ENCODE data around the gene IGFBP3.

The IGFBP3 gene

DNA sequence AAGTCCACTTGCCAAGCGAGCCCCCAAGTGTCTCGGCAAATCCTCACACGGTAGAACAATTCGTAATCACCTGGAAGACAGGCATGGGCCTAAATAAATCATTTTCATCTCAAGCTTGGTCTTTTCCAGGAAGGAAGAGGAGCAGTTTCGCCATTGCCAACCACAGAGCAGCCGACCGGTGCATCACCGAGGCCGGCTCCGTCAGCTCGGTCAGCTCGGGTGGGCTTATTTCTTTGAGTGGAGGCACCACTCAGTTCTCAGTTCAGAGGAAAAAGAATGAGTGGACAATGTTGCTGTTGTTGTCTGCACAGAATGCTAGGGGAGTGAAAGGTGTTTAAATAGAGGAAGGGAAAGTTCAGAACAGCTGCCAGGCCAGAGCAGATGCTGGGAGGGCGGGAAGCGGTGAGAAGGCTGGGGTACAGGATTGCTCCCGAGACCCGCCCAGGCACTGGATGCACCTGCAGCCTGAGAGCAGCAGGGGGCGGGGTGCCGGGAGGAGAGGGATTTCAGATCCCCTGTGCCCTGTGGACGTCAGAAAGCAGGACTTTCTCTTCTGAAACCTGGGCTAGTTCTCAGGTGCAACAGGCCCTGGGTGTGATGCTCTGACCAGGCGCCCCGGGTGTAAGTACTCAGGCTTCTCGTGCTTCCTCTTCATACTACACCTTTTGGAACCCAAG lies 17.7 kb upstream of the IGFBP3 start:
- TF ChIP-seq, protein P1, sequence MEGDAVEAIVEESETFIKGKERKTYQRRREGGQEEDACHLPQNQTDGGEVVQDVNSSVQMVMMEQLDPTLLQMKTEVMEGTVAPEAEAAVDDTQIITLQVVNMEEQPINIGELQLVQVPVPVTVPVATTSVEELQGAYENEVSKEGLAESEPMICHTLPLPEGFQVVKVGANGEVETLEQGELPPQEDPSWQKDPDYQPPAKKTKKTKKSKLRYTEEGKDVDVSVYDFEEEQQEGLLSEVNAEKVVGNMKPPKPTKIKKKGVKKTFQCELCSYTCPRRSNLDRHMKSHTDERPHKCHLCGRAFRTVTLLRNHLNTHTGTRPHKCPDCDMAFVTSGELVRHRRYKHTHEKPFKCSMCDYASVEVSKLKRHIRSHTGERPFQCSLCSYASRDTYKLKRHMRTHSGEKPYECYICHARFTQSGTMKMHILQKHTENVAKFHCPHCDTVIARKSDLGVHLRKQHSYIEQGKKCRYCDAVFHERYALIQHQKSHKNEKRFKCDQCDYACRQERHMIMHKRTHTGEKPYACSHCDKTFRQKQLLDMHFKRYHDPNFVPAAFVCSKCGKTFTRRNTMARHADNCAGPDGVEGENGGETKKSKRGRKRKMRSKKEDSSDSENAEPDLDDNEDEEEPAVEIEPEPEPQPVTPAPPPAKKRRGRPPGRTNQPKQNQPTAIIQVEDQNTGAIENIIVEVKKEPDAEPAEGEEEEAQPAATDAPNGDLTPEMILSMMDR (IDR thresholded peaks at IDR 0.05; ENCODE audit: low read depth, low read length, missing control alignments) = peak; percentile 22
- DNase-seq (ENCODE audit: extremely low read depth, low read depth) = no peak
- no peak overlapping the region for H3K4me3 ChIP-seq (replicated peaks; ENCODE audit: low read depth, low read length)

- no peak for DNase-seq (ENCODE audit: extremely low read depth, low read depth)
- no peak overlapping the region for H3K4me3 ChIP-seq (replicated peaks; ENCODE audit: low read depth, low read length)
- TF ChIP-seq, protein P1 (IDR thresholded peaks at IDR 0.05; ENCODE audit: low read depth, low read length, missing control alignments) = no peak
Measured at GRCh38 chr7:45937862-45938261, 16.8 kb upstream of the IGFBP3 start.

- TF ChIP-seq, protein P1 (IDR thresholded peaks at IDR 0.05; ENCODE audit: low read depth, low read length, missing control alignments) = no peak
- DNase-seq (ENCODE audit: extremely low read depth, low read depth) = peak; percentile 27
- no peak overlapping the region for H3K4me3 ChIP-seq (replicated peaks; ENCODE audit: low read depth, low read length)
Measured at GRCh38 chr7:45937301-45937700, 16.2 kb upstream of the IGFBP3 start.

- no peak overlapping the region for H3K4me3 ChIP-seq (replicated peaks; ENCODE audit: low read depth, low read length)
- TF ChIP-seq, protein P1 (IDR thresholded peaks at IDR 0.05; ENCODE audit: low read depth, low read length, missing control alignments) = no peak
- no peak for DNase-seq (ENCODE audit: extremely low read depth, low read depth)
Measured at GRCh38 chr7:45930967-45931366, 9.9 kb upstream of the IGFBP3 start.

DNA sequence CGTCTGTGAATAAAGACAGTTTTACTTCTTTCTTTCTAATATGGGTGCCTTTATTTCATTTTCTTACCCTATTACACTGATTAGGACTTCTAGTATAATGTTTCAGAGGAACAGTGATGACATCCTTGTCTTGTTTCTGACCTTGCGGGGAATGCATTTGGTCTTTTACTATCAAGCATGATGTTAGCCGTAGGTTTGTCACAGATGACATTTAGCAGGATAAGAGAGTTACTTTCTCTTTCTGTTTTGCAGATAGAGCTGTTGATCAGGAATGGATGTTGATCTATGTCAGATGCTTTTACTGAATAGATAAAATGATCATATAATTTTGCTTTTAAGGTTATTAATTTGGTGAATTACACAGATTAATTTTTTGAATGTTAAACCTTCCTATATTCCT lies 6.6 kb upstream of the IGFBP3 start:
- no peak overlapping the region for H3K4me3 ChIP-seq (replicated peaks; ENCODE audit: low read depth, low read length)
- TF ChIP-seq, protein P1 (IDR thresholded peaks at IDR 0.05; ENCODE audit: low read depth, low read length, missing control alignments) = no peak
- no peak for DNase-seq (ENCODE audit: extremely low read depth, low read depth)

GRCh38 chr7:45924283-45924682 lies 3.2 kb upstream of the IGFBP3 start:
- no peak overlapping the region for H3K4me3 ChIP-seq (replicated peaks; ENCODE audit: low read depth, low read length)
- TF ChIP-seq, protein P1 (IDR thresholded peaks at IDR 0.05; ENCODE audit: low read depth, low read length, missing control alignments) = no peak
- no peak for DNase-seq (ENCODE audit: extremely low read depth, low read depth)

DNA sequence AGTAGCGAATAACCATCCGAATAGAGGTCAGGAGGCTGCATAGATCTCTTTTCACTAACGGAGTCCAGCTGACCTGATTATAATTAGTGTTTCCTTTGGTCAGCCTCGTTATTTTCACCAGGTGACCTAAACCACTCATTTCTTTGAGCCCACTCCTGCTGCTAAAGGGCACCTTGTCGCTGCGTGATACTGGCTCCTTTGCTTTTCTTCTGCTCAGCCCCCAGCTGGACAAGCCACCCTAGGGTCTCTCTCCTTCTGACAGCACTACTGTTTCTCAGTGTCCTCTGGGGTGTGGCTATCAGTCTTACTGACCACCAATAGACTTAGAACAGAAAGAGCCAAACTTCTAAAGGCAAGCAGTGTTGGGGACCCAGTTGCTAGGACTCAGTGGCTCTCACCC lies 2.7 kb upstream of the IGFBP3 start:
- TF ChIP-seq, protein P1 (IDR thresholded peaks at IDR 0.05; ENCODE audit: low read depth, low read length, missing control alignments) = no peak
- no peak overlapping the region for H3K4me3 ChIP-seq (replicated peaks; ENCODE audit: low read depth, low read length)
- DNase-seq (ENCODE audit: extremely low read depth, low read depth) = no peak
